Kidney tubule cell (primary cell): ENCODE data around the gene CRYM.
"Not testable (repeated sequence)": the region's sequence is repeated elsewhere in the genome, so short reads cannot be mapped to it uniquely, and the experiment has no call there.

Source experiments
- DNase-seq: peaks from one replicate; pipeline ENCODE4 v3.0.0-alpha.2; 2018; ENCODE audit warnings: low spot score

CRYM gene

DNA sequence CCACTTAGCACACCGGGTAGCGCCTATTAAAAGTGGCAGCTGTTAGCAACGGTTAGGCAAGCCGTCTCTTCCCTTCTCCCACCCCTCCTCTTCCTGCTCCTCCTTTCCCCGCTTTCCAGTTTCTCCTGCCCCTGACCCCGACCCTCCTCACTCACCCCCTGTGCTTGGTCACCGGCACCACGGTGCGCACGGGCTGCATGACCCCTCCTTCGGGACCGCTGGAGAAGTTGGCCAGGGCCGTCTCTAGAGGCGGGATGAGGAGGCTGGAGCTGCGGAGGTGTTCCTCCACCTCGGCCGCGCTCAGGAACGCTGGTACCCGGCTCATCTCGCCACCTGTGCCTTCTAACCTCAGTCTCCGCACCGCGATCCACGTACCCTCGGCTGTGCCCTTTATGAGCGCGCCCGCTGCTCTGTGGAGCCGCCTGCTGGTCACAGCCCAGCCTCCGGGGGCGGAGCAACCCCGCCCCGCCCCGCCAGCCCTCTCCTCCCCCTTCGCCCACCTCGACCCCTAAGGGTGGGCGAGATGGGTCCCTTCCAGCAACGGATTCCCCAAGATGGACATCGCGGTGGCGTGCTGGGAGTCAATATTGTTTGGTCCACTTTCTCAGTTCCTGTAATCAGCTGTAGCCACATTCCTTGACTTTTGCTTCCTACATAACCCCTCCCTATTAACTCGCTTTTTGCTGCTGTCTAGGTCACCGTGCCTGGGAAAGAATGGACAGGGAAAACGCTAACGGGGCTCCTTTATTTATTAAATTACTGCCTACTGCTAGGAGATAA, at the start of gene CRYM:
CRYM (minus strand) TSS at position 364 of the 780 bp plus-strand sequence; CDS start at position 325, 39 bp downstream.
- DNase-seq = peak; percentile 56

DNA sequence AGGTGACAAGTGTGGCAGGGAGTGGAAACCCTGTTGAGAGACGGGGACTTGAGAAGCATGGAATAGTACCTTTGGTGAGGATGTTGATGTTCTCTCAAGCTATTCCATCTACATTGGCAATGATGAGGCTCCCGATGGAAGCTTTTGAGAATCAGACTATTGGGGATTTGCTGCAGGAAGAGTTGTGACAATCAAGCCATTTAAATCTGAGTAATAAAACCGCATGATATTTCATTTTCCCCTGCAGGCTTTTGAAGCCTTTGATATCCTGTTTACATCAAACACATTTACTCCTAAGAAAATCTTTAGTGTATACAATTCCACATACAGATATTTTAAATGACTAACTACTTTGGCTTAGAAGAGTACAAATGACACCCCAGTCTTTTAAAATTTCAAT, 49.0 kb upstream of the CRYM start:
- no peak for DNase-seq

DNA sequence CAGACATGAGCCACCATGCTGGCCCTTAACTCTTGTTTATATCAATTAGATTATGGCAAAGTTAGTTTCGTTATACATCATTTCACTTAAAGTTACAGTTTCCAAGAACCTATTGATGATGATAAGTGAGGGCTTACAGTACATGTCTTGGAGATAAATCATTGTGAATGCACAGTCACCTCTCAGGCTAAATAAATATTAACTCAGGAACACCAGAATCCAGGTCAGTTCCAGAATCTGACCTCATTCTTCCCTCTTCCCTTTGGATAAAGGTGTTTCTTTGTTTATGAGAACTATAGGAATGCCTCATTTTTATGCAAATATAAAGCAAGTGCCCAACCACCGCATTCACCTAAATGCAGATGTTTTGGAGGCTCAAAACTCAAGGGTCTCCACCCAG, 48.4 kb upstream of the CRYM start:
- DNase-seq = peak; percentile 74

DNA sequence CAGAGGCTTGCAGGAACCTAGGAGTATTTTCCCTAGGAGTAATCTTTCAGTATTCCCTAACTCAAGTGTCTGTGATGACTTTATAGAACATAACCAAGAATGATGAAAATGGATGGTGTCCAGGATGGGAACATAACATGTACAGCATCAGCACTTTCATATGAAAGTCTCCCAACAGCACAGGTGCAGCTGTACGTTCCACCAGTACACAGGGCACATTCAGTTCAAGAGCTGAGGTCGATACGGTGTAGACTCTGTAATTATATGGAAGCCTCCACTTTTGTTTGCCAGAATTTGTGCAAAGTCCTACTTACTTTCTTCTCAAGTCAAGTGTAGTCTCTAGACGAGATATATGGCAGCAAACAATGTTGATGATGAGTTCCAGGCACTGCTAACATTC, 46.2 kb upstream of the CRYM start:
- DNase-seq = no peak

DNA sequence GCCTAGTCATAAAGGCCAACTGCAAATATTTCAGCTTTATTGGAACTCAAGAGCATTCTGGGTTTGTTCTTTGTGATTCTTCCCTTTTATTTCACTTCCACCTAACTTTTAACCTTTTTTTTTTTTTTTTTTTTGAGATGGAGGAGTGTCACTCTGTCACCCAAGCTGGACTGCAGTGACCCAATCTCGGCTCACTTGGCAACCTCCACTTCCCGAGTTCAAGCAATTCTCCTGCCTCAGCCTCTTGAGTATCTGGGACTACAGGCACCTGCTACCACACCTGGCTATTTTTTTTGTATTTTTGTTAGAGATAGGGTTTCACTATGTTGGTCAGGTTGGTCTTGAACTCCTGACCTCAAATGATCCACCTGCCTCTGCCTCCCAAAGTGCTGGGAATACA, 44.2 kb upstream of the CRYM start:
- not testable (repeated sequence) for DNase-seq

DNA sequence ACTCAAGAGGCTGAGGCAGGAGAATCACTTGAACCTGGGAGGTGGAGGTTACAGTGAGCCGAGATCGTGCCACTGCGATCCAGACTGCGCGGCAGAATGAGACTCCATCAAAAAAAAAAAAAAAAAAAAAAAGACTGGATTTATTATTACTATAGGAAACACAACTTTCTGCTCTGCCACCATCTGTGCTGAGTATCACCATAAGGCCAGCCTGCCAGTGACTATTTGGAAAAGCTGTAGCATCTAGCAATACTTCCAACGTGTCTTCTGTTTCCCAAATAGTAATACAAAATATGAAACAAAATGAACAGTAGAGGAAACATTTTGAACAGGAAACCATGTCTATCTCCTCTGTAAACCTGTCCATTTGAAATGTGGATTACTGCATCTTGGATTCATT, 43.6 kb upstream of the CRYM start:
- DNase-seq = no peak

DNA sequence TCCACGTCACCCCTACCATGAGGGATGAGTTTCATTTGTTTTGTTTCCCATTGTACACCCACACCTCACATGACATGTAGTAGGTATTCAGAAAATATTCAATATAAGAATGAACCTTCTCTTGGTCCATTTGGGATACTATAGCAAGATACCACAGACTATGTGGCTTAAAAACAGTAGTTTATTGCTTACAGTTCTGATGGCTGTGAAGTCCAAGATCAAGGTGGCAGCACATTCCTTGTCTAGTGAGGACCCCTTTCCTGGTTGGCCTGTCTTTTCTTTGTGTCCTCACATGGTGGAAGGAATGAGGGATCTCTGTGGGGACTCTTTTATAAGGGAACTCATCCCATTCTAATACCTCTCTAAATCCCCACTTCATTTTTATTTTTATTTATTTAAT, 36.2 kb upstream of the CRYM start:
- no peak for DNase-seq

DNA sequence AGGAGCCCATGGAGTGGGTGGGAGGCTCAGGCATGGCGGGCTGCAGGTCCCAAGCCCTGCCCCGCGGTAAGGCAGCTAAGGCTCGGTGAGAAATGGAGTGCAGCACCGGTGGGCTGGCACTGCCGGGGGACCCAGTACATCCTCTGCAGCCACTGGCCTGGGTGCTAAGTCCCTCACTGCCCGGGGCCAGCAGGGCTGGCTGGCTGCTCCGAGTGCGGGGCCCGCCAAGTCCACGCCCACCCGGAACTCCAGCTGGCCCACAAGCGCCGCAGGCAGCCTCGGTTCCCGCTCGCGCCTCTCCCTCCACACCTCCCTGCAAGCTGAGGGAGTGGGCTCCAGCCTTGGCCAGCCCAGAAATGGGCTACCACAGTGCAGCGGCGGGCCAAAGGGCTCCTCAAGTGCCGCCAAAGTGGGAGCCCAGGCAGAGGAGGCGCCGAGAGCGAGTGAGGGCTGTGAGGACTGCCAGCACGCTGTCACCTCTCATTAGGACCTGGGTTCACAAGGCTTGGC, 34.8 kb upstream of the CRYM start:
- DNase-seq = not testable (repeated sequence)

DNA sequence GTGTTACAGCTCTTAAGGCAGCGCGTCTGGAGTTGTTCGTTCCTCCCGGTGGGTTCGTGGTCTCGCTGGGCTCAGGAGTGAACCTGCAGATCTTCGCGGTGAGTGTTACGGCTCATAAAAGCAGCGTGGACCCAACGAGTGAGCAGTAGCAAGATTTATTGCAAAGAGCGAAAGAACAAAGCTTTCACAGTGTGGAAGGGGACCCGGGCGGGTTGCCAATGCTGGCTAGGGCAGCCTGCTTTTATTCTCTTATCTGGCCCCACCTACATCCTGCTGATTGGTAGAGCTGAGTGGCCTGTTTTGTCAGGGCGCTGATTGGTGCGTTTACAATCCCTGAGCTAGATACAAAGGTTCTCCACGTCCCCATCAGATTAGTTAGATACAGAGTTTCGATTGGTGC, 34.0 kb upstream of the CRYM start:
- DNase-seq = not testable (repeated sequence)

DNA sequence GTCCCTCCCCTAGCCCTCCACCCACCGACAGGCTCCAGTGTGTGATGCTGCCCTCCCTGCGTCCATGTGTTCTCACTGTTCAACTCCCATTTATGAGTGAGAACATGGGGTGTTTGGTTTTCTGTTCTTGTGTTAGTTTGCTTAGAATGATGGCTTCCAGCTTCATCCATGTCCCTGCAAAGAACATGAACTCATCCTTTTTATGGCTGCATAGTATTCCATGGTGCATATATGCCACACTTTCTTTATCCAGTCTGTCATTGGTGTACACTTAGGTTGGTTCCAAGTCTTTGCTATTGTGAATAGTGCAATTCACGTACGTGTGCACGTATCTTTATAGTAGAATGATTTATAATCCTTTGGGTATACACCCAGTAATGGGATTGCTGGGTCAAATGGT, 28.6 kb upstream of the CRYM start:
- not testable (repeated sequence) for DNase-seq

DNA sequence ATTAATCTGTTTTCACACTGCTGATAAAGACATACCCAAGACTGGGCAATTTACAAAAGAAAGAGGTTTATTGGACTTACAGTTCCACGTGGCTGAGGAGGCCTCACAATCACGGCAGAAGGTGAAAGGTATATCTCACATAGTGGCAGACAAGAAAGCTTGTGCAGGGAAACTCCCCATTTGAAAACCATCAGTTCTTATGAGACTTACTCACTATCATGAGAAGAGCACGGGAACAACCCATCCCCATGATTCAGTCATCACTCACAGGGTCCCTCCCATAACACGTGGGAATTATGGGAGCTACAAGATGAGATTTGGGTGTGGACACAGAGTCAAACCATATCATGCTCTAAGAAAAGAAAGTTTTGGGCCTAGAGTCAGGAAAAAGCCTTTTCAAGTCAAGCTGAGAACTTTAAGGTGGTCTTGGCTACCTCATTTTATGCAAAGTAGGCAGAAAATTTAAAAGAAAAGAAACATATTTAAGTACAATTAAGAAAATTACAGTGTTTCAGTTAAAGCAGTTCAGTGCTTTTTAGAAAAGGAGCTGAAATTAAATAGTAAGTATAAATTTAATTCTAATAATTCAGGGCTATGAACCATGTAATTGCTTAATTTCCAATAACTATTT, 24.9 kb upstream of the CRYM start:
- peak; percentile 88 for DNase-seq

DNA sequence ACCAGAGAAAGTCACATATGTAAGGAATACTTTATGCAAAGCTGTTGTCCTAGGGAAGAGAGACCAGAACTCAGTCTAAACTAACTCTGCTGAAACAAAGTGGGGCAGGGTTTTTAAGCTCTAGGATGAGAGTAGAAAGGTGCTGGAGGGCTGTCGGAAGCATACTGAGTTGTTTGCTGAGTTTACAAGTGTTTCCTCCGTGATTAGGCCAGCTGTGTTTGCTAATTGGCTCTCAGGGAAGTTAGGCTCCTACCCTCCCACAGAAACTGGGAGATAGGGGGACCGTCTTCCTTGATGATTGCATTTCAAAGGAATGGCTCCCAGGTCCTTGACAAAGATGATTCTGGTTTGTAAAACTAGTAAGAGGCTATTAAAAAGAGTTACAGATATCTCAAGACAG, 24.4 kb upstream of the CRYM start:
- peak; percentile 39 for DNase-seq

DNA sequence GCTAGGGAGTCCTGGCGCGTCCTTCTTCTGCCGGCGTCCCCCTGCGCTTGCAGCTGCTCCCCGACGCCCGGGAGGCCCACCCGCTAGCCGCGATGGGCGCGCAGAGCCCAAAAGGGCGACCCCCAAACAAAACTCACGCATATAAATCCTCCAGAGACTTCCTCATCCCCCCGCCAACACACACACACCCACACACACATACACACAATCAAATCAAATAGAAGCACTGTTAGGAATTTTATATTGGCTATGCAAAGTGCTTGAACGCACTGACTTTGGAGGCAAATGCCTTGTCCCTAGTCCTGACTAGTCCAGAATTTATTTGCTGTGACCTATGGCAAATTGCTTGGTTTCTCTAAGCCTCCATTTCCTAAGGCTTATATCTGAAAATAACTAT, 23.8 kb upstream of the CRYM start:
- DNase-seq = no peak

DNA sequence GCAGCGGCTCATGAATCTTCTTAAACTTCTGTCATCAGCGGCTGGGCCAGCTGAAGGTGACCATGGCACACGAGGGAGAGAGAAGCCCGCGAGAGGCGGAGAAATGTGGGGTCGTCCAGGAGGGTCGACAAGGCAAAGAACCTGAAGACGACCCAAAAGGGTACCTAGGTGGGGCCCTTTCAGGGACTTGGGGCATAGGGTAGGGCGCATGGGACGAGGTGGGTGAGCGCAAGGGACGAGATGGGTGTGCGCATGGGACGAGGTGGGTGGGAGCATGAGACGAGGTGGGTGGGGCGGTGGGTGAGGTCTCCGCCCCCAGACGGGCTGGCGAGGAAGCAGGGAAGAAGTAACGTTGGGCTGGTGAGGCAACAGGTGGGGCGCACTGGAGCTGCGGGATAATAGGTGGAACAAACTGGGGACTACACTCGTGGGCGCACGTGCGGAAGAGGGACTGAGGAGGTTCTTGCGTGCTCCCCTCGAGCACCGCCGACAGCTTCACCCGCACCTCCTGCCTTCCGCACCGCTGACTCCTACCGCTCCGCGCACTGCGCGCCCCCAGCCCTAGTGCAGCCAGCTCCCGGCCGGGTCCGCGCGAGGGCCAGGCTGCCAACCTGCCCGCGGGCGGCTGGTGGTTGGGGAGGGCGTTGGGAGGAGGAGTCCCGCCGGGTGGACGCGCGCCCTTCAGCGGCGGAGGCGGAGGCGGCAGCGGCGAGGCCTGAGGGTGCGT, 23.2 kb upstream of the CRYM start:
- DNase-seq = peak; percentile 89

DNA sequence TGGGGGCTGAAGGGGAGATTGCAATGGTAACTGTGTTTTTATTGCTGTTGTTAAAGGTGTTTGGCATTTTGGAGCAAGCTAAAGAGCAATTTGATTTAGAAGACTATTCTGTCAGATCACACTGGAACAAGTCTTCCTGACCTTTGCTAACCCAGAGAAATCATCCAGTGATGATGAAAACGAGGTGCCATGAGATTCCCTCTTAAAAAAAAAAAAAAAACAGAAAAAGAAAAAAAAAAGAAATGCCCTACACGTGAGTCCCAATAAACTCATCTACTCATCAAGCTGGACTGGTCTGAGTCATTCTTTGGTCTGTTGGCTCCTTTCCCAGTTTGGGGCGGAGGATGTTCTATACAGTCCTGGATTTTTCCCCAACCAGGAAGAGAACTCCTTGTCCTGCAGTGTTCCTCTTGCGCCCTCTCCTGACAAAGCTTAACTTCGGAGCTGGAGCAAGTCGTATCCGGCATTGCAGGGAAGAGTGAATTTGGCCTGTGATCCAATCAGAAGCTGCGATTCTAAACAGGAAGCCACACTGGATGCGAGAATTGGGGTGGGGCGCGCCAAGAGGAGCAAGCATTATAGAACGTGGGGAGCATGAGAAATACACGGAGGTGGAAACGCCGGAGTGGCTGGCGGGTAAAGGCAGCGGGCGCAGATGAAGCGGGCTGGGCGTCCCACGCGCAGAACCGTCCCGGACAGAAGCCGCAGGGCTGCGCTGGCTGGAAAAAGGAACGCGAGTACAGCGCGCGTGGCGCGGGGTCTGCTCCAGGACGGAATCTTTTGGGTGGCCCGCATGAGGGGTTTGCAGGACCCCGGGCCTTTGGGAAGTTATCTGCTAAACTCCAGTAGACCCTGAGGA, 22.4 kb upstream of the CRYM start:
- DNase-seq = peak; percentile 100

DNA sequence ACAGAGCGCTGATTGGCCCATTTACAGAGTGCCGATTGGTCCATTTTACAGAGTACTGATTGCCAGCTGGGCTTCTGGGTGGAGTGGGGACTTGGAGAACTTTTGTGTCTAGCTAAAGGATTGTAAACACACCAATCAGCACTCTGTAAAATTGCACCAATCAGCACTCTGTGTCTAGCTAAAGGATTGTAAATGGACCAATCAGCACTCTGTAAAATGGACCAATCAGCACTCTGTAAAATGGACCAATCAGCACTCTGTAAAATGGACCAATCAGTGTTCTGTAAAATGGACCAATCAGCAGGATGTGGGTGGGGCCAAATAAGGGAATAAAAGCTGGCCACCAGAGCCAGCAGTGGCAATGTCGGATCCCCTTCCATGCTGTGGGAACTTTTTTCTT, 11.7 kb upstream of the CRYM start:
- DNase-seq = not testable (repeated sequence)

DNA sequence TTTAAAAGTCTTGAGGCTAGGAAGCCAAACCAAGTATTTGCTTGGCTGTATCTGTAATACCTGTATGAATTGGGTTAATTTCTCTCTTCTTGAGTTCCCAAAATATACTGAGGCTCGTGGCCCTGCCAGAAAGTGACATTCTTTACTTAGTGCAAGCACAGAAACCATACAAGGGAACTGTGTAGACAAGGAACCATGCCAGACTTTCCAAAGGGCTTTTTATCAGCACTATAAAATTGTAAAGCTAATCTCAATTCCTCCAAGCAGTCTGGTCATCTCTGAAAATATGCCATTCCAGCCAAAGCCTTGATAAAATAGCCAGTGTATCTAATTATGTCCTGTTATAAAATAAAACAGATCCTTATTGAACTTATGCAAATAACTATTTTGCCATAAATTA, 7.2 kb upstream of the CRYM start:
- DNase-seq = no peak

DNA sequence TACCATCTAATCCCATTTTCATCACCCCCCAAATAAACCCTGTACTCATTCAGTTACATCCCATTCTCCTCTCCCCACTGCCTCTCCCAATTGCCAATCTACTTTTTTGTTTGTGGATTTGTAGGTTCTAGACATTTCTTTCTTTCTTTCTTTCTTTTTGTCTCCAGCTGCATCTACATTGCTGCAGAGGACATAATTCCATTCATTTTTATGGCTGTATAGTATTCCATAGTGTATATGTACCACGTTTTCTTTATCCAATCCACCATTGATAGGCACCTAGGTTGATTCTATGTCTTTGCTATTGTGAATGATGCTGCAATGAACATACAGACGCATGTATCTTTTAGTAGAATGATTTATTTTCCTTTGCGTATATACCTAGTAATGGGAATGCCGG, 6.3 kb upstream of the CRYM start:
- DNase-seq = no peak

DNA sequence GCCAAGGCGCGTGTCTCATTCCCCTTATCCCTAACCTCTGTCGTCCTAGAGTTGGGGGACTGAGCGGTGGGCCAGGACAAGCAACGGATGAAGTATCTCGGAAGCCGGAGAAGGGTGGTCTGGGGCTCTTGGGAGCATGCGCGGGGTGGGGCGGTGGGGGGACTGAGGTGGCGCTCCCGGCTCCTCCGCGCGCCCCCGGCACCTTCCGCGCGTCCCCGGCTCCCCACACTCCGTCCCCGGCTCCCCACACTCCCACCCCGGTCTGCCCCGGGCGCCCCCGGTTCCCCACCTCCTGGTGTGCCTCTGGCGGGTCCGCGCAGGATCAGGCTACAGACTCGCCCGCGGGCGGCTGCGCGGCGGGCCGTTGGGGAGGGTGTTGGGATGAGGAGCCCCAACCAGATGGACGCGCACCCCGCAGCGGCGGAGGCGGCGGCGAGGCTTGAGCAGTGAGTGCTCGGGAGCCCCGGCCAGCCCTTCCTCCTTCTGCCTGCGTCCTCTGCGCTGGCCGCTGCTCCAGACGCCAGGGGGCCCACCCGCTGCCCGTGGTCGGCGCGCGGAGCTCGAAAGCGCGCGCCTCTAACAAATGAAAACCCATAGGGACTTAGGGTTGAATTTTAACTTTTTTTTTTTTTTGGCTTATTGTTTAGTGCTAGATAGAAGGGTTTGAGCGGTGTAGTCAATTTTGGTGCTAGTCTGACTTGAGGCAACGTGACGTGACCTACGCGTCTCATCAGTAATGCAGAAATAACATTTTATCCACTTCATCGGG, 5.6 kb upstream of the CRYM start:
- peak; percentile 39 for DNase-seq

DNA sequence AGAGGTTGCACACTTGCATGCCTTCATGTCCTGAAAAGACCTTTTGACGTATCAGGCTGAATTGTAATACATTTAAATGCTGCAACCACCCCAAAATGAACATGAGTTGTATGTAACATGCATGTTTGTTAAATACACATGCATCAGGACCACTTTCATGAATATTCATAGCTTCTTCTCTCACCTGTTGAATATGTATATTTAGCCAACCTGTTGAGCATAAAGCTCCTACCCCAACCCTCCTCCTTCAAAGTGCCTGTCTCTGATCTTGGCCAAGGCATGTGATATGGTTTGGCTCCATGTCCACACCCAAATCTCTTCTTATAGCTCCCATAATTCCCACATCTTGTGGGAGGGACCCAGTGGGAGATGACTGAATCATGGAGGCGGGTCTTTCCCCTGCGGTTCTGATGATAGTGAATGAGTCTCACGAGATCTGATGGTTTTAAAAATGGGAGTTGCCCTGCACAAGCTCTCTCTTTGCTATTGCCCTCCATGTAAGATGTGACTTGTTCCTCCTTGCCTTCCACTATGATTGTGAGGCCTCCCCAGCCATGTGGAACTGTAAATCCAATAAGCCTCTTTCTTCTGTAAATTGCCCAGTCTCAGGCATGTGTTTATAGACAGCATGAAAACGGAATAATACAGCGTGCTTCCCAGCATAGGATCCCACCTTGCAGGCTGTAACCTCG, 3.8 kb upstream of the CRYM start:
- no peak for DNase-seq

DNA sequence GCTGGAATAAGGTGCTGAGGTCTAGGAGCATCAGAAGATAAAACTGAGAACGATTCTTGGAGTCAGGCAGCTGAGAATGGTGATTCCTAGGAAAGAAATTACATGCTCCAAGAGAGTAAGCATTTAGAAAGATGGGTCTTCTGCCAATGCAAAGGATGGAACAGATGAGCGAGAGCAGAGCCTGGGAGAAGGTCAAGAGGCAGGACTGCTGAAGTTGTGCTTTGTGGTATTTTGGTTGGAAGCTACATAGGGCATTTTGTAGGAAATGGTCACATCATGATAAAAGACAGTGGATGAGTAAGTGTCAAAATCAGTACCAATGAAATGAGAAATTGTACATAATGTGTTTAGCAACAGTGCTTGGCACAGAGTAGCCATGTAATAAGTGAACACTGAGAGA, 1.4 kb upstream of the CRYM start:
- no peak for DNase-seq
